Fibroblast of mammary gland (primary cell): ENCODE data around the gene CHST12.
"Not testable (repeated sequence)": the region's sequence is repeated elsewhere in the genome, so short reads cannot be mapped to it uniquely, and the experiment has no call there.

Experiments used
- DNase-seq: peaks from one replicate; pipeline ENCODE4 v3.0.0-alpha.2; 2010; ENCODE audit warnings: low read depth
- H3K4me3 ChIP-seq: 2 replicates; pipeline ENCODE4 v1.5.1; 2011; ENCODE audit warnings: low read depth, mild to moderate bottlenecking, low read length, moderate library complexity; ENCODE audit not compliant: control insufficient read depth
- TF ChIP-seq, protein P1 (sequence below): conservative IDR thresholded peaks from 2 replicates; pipeline ENCODE4 v1.5.1; 2011; ENCODE audit warnings: low read depth, low read length, inconsistent platforms; ENCODE audit not compliant: control insufficient read depth, insufficient read depth

Gene CHST12

DNA sequence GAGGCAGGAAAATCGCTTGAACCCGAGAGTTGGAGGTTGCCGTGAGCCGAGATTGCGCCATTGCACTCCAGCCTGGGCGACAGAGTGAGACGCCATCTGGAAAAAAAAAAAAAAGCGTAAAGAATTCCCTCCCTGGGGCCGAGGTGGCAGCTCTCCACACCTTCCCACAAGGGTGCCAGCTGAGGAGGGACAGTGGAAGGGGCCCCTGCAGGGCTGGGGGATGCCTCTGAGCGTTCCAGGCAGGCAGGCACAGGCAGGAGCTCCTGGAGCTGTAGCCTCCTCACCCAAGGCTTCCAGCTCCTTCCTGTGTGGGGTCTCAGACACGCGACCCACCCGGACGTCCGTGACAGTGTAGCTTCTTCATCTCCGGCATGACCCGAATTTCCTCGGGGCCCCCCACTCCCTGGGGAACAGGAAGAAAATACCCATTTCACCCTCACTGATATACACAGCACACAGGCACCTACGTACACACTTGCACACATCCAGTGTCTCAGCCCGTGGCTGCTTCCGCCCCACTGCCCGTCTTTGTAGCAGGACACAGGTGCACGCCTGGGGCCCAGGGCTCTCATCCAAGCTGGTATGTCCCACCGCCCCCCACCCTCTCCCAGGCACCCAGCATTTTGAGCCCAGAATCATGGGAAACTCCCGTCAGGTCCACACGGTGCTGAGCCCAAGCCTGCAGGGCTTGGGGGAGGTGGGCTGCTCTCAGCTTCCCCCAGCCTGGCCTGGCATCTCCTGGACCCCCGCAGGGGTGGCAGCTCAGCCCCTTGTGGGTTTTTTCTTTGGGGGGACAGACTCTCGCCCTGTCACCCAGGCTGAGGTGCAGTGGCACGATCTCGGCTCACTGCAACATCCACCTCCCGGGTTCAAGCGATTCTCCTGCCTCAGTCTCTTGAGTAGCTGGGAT, 47.0 kb downstream of the CHST12 start:
- no peak overlapping the region for H3K4me3 ChIP-seq
- no peak for DNase-seq
- TF ChIP-seq, protein P1, sequence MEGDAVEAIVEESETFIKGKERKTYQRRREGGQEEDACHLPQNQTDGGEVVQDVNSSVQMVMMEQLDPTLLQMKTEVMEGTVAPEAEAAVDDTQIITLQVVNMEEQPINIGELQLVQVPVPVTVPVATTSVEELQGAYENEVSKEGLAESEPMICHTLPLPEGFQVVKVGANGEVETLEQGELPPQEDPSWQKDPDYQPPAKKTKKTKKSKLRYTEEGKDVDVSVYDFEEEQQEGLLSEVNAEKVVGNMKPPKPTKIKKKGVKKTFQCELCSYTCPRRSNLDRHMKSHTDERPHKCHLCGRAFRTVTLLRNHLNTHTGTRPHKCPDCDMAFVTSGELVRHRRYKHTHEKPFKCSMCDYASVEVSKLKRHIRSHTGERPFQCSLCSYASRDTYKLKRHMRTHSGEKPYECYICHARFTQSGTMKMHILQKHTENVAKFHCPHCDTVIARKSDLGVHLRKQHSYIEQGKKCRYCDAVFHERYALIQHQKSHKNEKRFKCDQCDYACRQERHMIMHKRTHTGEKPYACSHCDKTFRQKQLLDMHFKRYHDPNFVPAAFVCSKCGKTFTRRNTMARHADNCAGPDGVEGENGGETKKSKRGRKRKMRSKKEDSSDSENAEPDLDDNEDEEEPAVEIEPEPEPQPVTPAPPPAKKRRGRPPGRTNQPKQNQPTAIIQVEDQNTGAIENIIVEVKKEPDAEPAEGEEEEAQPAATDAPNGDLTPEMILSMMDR: no peak

- peak overlapping the region; percentile 25 for H3K4me3 ChIP-seq
- peak; percentile 63 for DNase-seq
- TF ChIP-seq, protein P1: peak; percentile 71
Observed at GRCh38 chr7:2451171-2452073, 48.0 kb downstream of the CHST12 start.

- TF ChIP-seq, protein P1: no peak
- H3K4me3 ChIP-seq: peak overlapping the region; percentile 1
- DNase-seq: no peak
Observed at GRCh38 chr7:2452074-2452507, 48.7 kb downstream of the CHST12 start.

- no peak for DNase-seq
- TF ChIP-seq, protein P1: no peak
- no peak overlapping the region for H3K4me3 ChIP-seq
Observed at GRCh38 chr7:2452643-2453270, 49.3 kb downstream of the CHST12 start.

GRCh38 chr7:2453849-2454248, 50.4 kb downstream of the CHST12 start:
- H3K4me3 ChIP-seq: not testable (repeated sequence)

DNA sequence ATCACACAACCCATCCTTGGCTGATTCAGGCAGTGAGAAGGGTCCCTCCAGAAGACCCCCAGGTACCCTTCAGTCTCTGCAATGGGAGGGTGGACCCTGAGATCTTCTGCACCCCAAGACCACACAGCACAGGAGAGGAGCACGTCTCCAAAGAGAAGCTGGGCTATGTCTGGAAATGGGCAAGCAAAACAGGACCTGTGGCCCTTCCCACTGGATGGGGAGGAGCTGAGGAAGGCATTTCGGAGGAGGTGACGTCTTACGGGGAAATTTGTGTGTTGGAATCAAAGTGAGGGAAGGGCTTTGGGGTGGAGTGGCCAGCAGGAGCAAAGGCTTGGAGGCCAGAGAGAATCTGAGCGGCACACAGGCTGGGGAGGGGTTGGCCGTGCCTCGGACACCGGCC, 56.3 kb downstream of the CHST12 start:
- TF ChIP-seq, protein P1: no peak
- DNase-seq: no peak
- no peak overlapping the region for H3K4me3 ChIP-seq

More at GRCh38 chr7:2453849-2454248, 50.4 kb downstream of the CHST12 start:
- DNase-seq: not testable (repeated sequence)
